Endodermal cell (in vitro differentiated cells): ENCODE measurements around the gene ABLIM2. TPM values are rescaled to one million over a fixed set of nuclear protein-coding genes. Genes with fewer than 3 reads are reported as not detected.

Experiments
- DNase-seq: peaks from one replicate; pipeline ENCODE4 v3.0.0-alpha.2; 2017
- H3K27ac ChIP-seq: 2 replicates; pipeline ENCODE4 v1.5.1; 2013; ENCODE audit warnings: mild to moderate bottlenecking, low read depth, low read length, moderate library complexity
- H3K27me3 ChIP-seq: 2 replicates; pipeline ENCODE4 v1.6.1; 2013; ENCODE audit warnings: mild to moderate bottlenecking, low read length, moderate library complexity; ENCODE audit not compliant: insufficient read depth, control insufficient read depth, poor library complexity, severe bottlenecking
- H3K36me3 ChIP-seq: 2 replicates; pipeline ENCODE4 v1.7.0; 2013; ENCODE audit warnings: mild to moderate bottlenecking, low read length, moderate library complexity; ENCODE audit not compliant: control insufficient read depth, insufficient read depth
- H3K4me1 ChIP-seq: one replicate; pipeline ENCODE4 v1.7.0; 2013; ENCODE audit warnings: low read length; ENCODE audit not compliant: control insufficient read depth, insufficient read depth
- H3K4me3 ChIP-seq: 2 replicates; pipeline ENCODE4 v1.5.1; 2013; ENCODE audit warnings: mild to moderate bottlenecking, low read length, moderate library complexity
- H3K9ac ChIP-seq: 2 replicates; pipeline ENCODE4 v1.6.1; 2013; ENCODE audit warnings: mild to moderate bottlenecking, low read length, moderate library complexity; ENCODE audit not compliant: poor library complexity, severe bottlenecking; ENCODE audit errors: extremely low read depth
- H3K9me3 ChIP-seq: 2 replicates; pipeline ENCODE4 v1.6.1; 2013; ENCODE audit warnings: mild to moderate bottlenecking, low read length, moderate library complexity; ENCODE audit not compliant: control insufficient read depth
- H3K27ac Mint-ChIP-seq: 2 replicates; pipeline ENCODE4 v1.8.0; 2020; ENCODE audit warnings: mixed read lengths
- H3K27me3 Mint-ChIP-seq: 2 replicates; pipeline ENCODE4 v1.8.0; 2021; ENCODE audit warnings: mild to moderate bottlenecking, mixed read lengths; ENCODE audit not compliant: insufficient read depth
- H3K36me3 Mint-ChIP-seq: 2 replicates; pipeline ENCODE4 v1.8.0; 2020; ENCODE audit warnings: low read depth, mixed read lengths
- H3K4me1 Mint-ChIP-seq: 2 replicates; pipeline ENCODE4 v1.8.0; 2020; ENCODE audit warnings: mixed read lengths
- H3K4me3 Mint-ChIP-seq: 2 replicates; pipeline ENCODE4 v1.8.0; 2020; ENCODE audit warnings: mild to moderate bottlenecking, moderate library complexity, mixed read lengths
- H3K9me3 Mint-ChIP-seq: 2 replicates; pipeline ENCODE4 v1.8.0; 2020; ENCODE audit warnings: mild to moderate bottlenecking, mixed read lengths
- CTCF ChIP-seq: fragments of 200-600 bp; sonication (generic); conservative IDR thresholded peaks from 2 replicates; pipeline ENCODE4 v1.5.0; 2021; ENCODE audit warnings: antibody characterized with exemption, mild to moderate bottlenecking
- WGBS, 2 experiments: methylation state at CpG; one replicate each; pipeline versions ENCODE4 v1.1.5 to v1.1.7; 2013; ENCODE audit warnings: missing lambda C conversion rate in 2 of 2, mixed read lengths in 1 of 2; ENCODE audit not compliant: insufficient coverage in 1 of 2, insufficient read length in 1 of 2; 5-methylcytosine and 5-hydroxymethylcytosine counted together
- total RNA-seq, 2 donors: library from RNA; stranded (reverse); fragmentation: NEBNext Ultra II Directional in 1 of 2; extraction: Animal tissue kit (Norgen Biotek cat#: 25700) in 1 of 2; gene quantifications; 2 replicates in 1 of 2; 3 replicates in 1 of 2; pipeline ENCODE4 v1.2.1, GENCODE V29; 2021

Gene ABLIM2
- total RNA-seq, 2 donors from 2014 or later, result 0.35 to 1.6 TPM

DNA sequence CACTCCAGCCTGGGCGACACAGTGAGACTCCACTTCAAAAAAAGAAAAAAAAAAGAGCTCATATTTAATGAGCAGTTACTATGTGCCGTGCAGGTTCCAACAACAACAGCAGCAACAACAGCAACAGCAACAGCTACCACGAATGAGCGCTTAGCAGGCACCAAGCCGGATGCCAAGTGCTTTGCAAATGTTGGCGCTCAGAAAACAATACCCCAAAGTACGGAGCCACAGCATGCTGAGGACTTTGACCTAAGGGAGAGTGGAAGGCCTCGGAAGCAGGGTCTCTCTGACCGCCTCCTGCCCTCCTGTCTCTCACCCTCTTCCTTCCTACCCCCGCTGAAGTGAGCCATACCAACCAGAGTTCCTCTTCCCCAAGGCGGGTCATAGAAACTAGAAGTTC is 116.7 kb downstream of the ABLIM2 start:
- no peak for DNase-seq
- H3K9me3 Mint-ChIP-seq, result no peaks in the 10 kb centered on the region
- H3K27me3 Mint-ChIP-seq, result no peaks in the 10 kb centered on the region
- Histone ChIP-seq H3K27ac (no peak overlapping the region), H3K9ac (no peak overlapping the region), H3K36me3 (no peaks in the 10 kb centered on the region), H3K9me3 (no peaks in the 10 kb centered on the region), H3K27me3 (no peaks in the 10 kb centered on the region), H3K4me1 (no peaks in the 10 kb centered on the region), H3K4me3 (no peak overlapping the region)
- no peak overlapping the region for H3K4me3 Mint-ChIP-seq
- 93 to 94% methylated on average over 7 to 11 of the region's 11 CpGs for WGBS, 2 experiments
- H3K36me3 Mint-ChIP-seq, result no peaks in the 10 kb centered on the region
- H3K4me1 Mint-ChIP-seq, result peaks cover 13% of the 10 kb centered on the region
- no peak for TF ChIP-seq CTCF
- no peak overlapping the region for H3K27ac Mint-ChIP-seq

DNA sequence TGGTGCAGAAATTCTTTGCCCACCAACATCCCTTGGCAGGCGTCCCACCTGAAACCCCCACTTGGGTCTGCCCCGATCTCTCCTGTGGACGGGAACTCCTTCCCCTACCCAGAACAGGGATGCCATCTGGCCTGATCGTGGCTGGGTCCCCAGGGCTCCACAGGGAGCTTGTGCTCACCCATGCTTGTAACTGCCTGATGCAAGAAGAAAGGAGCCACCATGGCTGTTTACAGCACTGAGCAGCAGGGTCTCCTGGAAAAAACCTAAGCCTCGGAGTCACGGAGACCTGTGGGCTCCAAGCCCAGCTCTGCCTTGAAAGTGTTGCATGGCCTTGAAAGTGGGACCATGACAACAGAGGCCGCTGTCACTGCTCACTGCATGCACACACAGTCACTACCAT is 117.4 kb downstream of the ABLIM2 start:
- H3K27me3 Mint-ChIP-seq, result no peaks in the 10 kb centered on the region
- no peak for DNase-seq
- H3K4me3 ChIP-seq, result no peak overlapping the region
- H3K27me3 ChIP-seq, result no peaks in the 10 kb centered on the region
- TF ChIP-seq CTCF, result no peak
- H3K4me3 Mint-ChIP-seq, result no peak overlapping the region
- no peak overlapping the region for H3K9ac ChIP-seq
- H3K9me3 Mint-ChIP-seq, result no peaks in the 10 kb centered on the region
- H3K36me3 ChIP-seq, result no peaks in the 10 kb centered on the region
- no peaks in the 10 kb centered on the region for H3K4me1 ChIP-seq
- no peaks in the 10 kb centered on the region for H3K36me3 Mint-ChIP-seq
- 93 to 100% methylated on average over 6 to 7 of the region's 7 CpGs for WGBS, 2 experiments
- H3K4me1 Mint-ChIP-seq, result peaks cover 13% of the 10 kb centered on the region
- no peak overlapping the region for H3K27ac Mint-ChIP-seq
- no peaks in the 10 kb centered on the region for H3K9me3 ChIP-seq
- H3K27ac ChIP-seq, result no peak overlapping the region

- Mint-ChIP-seq H3K9me3 (no peaks in the 10 kb centered on the region), H3K4me1 (peaks cover 13% of the 10 kb centered on the region), H3K4me3 (no peak overlapping the region), H3K27me3 (no peaks in the 10 kb centered on the region), H3K36me3 (no peaks in the 10 kb centered on the region), H3K27ac (no peak overlapping the region)
- Histone ChIP-seq H3K27me3 (no peaks in the 10 kb centered on the region), H3K9ac (no peak overlapping the region), H3K4me3 (no peak overlapping the region), H3K36me3 (no peaks in the 10 kb centered on the region), H3K9me3 (no peaks in the 10 kb centered on the region), H3K27ac (no peak overlapping the region), H3K4me1 (no peaks in the 10 kb centered on the region)
- no peak for TF ChIP-seq CTCF
- DNase-seq, result no peak
- WGBS, 2 experiments, result 89 to 91% methylated on average over 5 to 7 of the region's 7 CpGs
Measured at GRCh38 chr4:8040607-8041006, 118.0 kb downstream of the ABLIM2 start.
